Left hindlimb (tissue), 1 donor: ENCODE data around the gene TMEM18.

Experiments
- DNase-seq: peaks from one replicate; pipeline ENCODE4 v3.0.0-alpha.2; 2018

TMEM18 gene

GRCh38 chr2:671787-672605 lies 5.2 kb downstream of the TMEM18 start:
- DNase-seq: no peak

DNA sequence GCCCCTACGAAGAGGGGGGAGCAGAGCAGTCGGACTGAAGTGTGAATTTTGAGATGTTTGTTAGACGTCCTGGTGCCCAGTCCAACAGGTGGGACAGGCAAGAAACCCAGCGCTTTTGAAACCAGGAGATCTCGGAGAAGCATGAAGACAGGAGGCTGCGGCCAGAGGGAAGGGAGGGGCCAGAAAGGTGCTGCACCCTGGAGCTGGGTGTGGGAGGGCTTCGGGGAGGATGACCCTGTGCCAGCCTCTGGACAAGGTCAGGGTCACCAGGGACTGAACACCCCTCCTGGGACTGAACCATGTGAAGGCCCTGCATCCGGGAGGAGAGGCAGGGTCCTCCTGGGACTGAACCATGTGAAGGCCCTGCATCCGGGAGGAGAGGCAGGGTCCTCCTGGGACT lies 6.1 kb downstream of the TMEM18 start:
- DNase-seq: no peak

GRCh38 chr2:670637-671036 lies 6.6 kb downstream of the TMEM18 start:
- DNase-seq: no peak

DNA sequence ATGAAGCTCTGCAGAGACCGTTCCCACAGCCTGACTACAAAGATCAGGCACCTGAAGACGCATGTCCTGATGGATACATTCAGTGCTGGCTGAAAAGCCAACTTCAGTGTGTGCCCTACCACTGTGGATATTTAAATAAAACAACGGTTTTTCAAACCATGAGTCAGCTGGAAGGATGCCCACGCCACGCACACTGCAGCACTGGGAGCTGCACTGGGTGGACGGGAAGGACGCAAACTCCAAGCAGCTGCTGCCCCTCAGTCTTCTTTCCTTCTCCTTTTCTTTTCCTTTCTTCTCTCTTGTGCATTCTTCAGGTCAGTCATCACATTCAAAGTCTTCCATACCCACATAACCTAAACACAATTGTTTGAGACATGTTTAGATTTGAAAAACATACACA lies 7.9 kb downstream of the TMEM18 start:
- DNase-seq: no peak

DNA sequence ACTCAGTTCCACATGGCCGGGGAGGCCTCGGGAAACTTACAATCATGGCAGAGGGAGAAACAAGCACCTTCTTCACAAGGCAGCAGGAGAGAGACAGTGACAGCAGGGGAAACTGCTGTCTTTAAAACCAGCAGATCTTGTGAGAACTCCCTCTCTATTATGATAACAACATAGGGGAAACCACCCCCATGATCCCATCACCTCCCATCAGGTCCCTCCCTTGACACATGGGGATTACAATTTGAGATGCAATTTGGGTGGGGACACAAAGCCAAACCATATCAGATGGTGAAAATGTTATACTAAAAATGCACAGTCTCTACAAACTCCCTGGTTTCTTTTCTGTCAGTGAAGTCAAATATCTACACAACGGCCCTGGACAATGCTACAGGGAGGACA lies 9.2 kb downstream of the TMEM18 start:
- DNase-seq: no peak

DNA sequence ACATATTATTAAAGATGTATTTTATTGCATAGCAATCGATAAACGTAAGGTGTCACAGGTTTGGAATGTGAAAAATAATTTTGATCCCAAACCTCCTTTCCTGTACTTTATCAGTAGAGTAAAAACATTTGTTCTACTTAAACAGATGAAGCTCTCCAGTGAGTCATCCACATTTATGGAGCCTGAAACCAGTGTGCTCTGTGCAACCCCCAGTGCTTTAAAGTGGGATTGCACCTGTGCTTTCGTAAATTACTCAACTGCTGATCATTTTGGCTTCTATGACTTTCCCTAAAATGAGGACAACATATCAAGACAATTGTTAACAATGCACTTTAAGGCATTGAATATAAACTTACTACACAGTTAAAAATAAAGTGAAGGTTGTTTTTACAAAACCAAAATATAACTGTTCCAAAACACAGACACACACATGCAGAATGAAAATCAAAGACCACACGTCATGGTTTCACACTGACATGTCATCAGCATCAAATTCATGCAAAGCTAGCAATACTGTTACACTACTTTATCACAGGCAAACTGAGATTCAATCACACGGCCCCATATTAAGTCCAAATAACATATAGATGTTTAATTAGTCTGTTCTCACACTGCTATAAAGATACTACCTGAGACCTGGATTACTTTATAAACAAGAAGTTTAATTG lies 9.7 kb downstream of the TMEM18 start:
- DNase-seq: no peak

DNA sequence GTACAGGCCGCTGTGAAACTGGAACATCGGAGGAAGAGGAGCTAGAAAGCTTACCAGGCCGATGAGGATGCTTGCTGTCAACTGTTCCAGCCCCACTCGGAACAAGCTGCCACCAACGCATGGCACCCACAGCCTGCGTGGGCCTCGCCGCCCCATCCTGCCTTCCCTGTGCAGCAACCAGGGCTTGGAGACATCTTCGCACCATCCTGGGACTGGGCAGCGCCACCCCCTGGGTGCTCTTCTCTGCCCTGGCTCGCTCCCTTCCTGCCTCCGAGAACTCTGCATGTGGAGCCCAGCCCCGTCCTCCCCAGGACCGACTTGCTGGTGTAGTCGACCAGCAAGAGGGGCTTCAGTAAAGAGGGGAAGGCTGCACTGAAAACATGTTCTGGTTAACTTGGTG lies 10.8 kb downstream of the TMEM18 start:
- DNase-seq: no peak

- DNase-seq: no peak
Observed at GRCh38 chr2:665340-666073, 11.7 kb downstream of the TMEM18 start.

DNA sequence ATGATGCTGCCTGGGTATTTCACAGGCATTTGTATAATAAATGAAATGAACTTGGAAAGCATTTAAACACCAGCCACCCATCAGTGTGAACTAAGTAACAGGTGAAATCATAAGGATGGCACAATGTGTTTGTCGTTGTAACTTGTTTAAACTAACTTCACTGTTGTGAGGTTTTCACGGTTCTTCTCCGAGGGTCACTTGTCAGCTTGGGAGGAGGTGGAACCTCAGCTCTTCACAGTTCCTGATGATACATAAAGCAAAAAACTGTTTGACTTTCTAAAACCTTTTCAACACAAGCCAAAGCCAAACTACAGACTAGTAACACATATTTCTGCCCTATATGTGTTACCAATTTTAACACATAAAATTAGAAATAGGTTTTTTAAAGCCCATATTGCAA lies 13.1 kb downstream of the TMEM18 start:
- no peak for DNase-seq

DNA sequence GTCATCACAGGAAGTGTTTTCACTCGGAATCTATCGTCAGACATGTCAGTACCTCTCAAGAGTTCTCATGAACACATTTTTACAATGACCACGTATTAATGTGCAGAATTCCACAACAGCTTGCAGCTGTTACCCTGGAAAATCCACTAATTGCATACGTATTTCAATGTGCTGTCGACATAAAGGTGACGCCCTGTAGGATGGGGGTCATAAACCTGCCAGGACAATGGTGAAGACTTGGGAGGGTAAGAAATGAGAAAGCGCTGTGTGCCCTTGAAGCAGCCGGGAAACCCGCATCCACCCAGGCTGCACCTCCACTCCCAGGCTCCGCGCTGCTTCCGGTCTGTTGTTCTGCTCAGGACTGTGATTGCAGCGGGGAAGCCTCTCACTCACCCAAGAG lies 14.0 kb downstream of the TMEM18 start:
- DNase-seq: no peak

DNA sequence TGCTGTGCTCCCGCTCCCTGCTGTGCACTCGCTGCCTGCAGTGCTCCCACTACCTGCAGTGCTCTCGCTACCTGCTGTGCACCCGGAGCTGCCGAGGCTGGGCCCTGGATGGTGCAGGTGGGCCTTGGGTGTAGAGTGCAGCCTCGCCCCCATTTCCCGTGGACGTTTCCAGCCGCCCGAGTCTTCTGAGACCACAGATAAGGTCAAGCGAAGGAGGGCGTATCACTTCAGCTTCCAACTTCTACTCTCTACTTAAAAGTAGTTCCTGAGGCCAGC lies 15.9 kb downstream of the TMEM18 start:
- DNase-seq: no peak

- DNase-seq: no peak
Observed at GRCh38 chr2:660586-661359, 16.4 kb downstream of the TMEM18 start.

GRCh38 chr2:660029-660428 lies 17.2 kb downstream of the TMEM18 start:
- no peak for DNase-seq

DNA sequence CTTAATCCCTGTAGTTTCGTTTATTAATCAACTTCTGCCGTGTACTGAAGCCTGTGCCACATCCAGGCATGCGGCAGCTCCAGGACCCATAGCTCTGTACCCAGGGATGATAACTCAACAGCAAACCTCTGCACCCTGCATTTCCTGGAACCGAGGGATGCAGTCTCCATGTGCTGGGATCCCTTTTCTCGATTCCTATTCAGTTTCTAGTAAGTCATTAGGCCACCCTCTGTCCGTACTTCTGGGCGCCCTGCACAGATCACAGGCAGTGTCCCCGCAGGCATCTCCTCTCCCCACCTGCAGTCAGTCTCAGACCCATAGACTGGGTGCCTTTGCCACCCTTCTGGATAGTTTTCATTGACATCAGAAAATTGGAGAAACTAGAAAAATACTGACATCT lies 18.8 kb downstream of the TMEM18 start:
- DNase-seq: no peak

DNA sequence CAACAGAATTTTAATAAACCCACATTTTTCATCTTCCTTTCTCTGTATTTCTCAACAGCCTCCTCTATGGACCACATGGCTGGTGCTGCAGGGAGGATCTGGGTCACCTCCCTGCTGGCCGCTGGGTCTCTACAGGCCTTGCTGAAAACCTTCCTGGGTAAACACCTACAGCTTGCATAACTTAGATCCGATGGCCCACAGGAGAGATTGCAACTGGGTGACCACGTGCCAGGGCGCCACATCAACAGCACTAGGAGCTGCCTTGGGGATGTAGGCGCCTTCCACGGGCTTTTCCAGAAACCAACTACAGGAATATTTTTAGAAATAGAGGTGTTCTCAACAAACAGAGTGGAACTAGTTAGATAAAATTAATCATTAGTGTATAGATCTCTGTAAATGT lies 19.4 kb downstream of the TMEM18 start:
- DNase-seq: no peak

- DNase-seq: no peak
Observed at GRCh38 chr2:656676-657075, 20.5 kb downstream of the TMEM18 start.

DNA sequence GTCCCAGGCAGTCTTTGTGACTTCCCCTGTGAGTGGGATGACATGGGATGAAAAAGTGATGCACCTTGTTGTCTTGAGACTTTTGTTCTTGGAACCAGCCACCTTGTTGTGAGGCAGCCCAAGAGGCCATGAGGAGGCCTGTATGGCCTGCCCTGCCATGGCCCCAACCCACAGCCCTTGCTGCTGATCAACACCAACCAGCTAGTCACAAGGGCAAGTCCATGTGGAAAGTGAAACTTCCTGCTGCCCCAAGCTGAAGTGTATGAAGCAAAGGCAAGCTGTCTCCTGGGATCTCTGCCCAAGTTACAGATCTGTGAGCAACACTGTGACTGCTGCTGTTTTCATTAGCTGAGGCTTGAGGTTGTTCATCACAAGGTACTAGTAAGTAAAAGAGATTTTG lies 21.6 kb downstream of the TMEM18 start:
- DNase-seq: no peak

- DNase-seq: no peak
Observed at GRCh38 chr2:654896-655295, 22.3 kb downstream of the TMEM18 start.

DNA sequence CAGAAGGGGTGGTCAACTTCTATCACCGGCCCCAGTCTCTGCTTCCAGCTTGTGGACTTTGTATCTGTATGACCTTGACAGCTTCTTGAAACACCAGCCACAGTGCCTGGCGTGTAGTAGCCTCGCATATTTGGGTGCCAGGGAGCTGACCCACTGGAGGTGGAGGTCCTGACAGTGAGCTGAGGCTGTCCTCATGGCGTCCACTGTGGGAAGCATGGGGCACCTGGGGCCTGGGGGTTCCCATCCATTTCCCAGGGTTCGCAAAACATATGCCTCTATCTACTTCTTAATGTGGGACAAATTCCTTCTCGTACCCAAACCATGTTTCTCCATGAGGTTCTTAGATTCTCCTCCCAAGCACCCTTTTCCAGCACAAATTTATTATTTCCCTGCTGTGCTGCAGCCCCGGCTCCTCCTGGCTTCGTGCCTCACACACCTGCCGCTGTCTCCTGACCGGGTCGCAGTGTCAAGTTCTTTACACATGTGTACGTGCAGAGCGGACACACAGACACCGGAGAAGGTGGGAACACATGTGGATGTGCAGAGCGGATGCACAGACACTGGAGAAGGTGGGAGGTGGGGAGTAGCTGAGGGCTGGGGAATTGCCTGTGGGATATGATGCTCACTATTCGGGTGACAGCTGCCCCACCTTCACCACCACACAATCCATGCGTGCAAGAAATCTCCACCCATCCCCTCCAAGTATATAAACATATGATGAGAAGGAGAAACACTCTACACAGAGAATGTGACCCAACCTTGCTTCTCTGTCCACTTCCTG lies 23.4 kb downstream of the TMEM18 start:
- DNase-seq: no peak

DNA sequence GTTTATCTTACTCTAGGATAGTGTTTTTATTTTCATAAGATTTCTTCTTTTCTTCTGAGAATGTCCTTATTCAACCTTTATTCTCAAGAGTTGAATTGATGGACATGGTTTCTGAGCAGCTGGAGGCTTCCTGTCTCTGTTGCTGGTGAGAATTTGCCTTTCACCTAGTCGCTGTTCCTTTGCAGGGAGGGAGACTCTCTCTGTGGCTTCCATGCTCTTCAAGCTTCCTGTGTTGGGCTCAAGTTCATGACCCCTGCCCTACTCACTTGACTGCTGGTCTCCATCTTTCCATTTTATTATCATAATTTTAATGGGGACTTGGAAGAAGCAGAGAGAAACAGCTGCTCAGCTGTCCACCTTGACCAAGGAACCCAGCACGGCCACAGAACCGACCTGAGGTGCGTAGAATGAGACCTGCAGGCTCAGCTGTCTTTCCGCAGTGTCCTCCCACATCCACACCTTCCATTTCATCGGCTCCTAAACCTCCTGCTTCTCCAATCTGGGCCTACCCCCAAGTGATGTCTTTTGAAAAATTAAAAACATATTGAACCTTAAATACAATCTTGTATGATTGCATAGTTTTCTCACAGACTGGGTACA lies 24.2 kb downstream of the TMEM18 start:
- DNase-seq: no peak

DNA sequence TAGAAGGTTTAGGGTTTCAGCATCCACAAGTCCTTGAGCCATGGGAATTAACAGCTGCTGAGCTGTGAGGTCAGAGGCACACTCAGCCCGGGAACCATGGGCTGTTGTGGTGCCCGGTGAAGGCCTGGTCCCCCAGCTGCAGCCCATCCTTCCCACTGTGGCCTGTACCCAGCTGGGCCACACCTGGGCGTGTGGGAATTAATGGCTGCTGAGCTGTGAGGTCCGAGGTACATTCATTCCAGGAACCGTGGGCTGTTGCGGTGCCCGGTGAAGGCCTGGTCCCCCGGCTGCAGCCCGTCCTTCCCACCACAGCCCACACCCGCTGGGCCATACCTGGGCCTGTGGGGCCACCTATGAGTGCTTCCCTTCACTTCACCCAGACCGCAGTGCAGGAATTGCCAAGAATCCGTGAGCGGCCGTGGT lies 25.2 kb downstream of the TMEM18 start:
- DNase-seq: no peak
